Measurements from ENCODE around the gene TKTL2.

TKTL2 gene

DNA sequence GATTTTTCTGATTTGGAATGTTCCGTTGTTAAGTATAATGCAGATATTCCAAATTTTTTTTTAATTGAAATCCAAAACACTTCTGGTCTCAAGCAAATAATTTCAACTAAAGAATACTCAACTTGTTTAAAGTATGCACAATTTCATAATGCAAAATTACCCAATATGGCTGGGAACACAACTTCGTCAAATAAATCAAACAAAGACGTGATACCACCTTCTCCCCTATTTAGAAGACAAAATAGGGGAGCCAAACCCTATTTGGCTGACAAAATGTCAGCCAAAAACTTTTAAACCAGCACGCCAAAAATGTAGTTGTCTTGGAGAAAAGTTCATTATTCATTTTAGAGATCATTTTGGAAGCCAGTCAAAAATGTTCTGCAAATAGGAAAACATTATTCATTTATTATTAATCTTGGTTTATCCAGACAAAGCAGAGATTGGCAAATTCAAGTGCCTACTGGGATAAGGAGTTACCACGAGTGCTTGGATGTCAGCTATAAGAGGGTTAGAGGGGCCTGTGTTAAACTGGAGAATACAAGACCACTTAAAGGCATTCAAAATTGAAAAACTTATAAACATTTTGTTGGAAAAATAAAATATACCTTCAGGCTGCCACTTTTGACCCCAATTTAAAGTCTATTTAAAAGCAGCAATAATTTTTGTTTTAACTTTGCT is 3.3 kb upstream of the TKTL2 start:
- TF ChIP-seq CTCF (IDR thresholded peaks at IDR 0.05; ENCODE audit: control insufficient read depth, extremely low read depth, insufficient read depth), result no peak

GRCh38 chr4:163474027-163474426 is 473 bp upstream of the TKTL2 start:
- TF ChIP-seq CTCF (IDR thresholded peaks at IDR 0.05; ENCODE audit: control insufficient read depth, extremely low read depth, insufficient read depth), result no peak
- no peak for DNase-seq (ENCODE audit: low read depth)
- H3K4me3 ChIP-seq (ENCODE audit: low read depth, low read length), result no peak overlapping the region

More for the DNA sequence above, 3.3 kb upstream of the TKTL2 start:
- DNase-seq (ENCODE audit: low read depth), result no peak
- no peak overlapping the region for H3K4me3 ChIP-seq (ENCODE audit: low read depth, low read length)

- no peak for DNase-seq (ENCODE audit: low read depth)
- TF ChIP-seq CTCF (IDR thresholded peaks at IDR 0.05; ENCODE audit: control insufficient read depth, extremely low read depth, insufficient read depth), result no peak
- no peak overlapping the region for H3K4me3 ChIP-seq (ENCODE audit: low read depth, low read length)
These were observed 424 bp downstream of the TKTL2 start for GRCh38 chr4:163473130-163473529.

- no peak overlapping the region for H3K4me3 ChIP-seq (ENCODE audit: low read depth, low read length)
- no peak for DNase-seq (ENCODE audit: low read depth)
- no peak for TF ChIP-seq CTCF (IDR thresholded peaks at IDR 0.05; ENCODE audit: control insufficient read depth, extremely low read depth, insufficient read depth)
These were observed 3.2 kb downstream of the TKTL2 start for GRCh38 chr4:163470391-163470790.

DNA sequence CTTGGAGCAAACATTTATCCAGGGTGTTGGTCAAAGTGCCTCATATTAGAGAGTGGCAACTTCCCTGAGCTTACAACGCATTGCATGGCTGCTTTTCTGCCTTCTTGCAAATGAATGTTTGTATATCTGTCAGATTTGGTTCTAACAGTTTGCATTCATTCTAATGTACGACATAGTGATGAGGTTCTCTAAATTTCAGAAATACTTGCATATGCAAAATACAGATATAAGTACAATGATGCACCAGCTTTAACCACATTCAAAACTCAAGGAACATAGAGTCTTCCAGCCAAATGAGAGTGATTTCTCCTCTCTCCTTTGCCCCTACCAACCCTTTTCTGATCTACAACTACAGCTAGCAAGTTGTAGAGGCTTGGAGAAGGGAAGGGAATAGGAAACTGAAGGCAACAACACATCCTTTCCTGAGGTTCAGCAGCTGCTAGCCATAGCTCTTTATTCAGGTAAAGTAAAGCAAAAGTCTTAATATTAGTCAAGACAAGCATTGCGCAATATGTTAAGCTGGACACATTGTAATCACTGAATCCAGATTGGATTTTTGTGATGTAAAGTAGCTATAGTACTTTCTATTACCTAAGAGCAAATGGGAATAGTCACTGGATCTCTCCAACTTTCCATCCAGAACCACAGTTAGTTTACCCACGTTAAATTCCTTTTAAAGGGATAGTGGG is 6.3 kb downstream of the TKTL2 start:
- TF ChIP-seq CTCF (IDR thresholded peaks at IDR 0.05; ENCODE audit: control insufficient read depth, extremely low read depth, insufficient read depth), result no peak
- DNase-seq (ENCODE audit: low read depth), result no peak
- no peak overlapping the region for H3K4me3 ChIP-seq (ENCODE audit: low read depth, low read length)

DNA sequence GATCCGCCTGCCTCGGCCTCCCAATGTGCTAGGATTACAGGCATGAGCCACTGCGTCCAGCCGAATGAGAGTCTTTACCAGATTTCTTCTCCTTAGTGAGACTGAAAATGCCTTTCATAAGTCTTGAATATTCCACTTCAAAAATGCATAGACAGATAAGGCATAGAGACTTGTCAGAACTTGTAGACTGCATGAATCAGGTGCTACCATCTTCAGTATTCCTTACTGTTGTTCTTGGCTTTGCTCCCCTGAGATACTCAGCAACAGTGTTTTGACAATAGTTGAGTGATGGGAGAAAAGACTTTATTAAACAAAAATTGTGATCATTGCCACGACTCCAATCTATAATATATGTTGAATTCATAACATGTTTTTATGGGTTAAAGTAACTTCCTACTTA is 11.0 kb downstream of the TKTL2 start:
- TF ChIP-seq CTCF (IDR thresholded peaks at IDR 0.05; ENCODE audit: control insufficient read depth, extremely low read depth, insufficient read depth), result no peak
- H3K4me3 ChIP-seq (ENCODE audit: low read depth, low read length), result no peak overlapping the region
- no peak for DNase-seq (ENCODE audit: low read depth)
